ENCODE measurements around the gene SLC24A4. TPM values are rescaled to one million over a fixed set of nuclear protein-coding genes. Genes with fewer than 3 reads are reported as not detected.

Gene SLC24A4
- total RNA-seq, 3 donors from 2014 or later (not counting 1 experiment from before 2014, with no cell fraction given) = 1.1 to 3.2 (median 2.1) TPM

- no peaks in the 10 kb centered on the region for H3K36me3 Mint-ChIP-seq
- no peaks in the 10 kb centered on the region for H3K4me1 ChIP-seq (ENCODE audit: control insufficient read depth, insufficient read depth, low read length)
- no peak overlapping the region for H3K27ac ChIP-seq (ENCODE audit: low read length)
- H3K4me1 Mint-ChIP-seq = peaks cover 0 to 19% of the 10 kb centered on the region in 2 donors
- intact Hi-C loops (cut with micrococcal nuclease) = no loop called here
- H3K27me3 Mint-ChIP-seq (ENCODE audit: low read depth in 2 of 2) = peaks cover 0 to 15% of the 10 kb centered on the region in 2 donors
- no peak overlapping the region for H3K4me3 ChIP-seq (ENCODE audit: low read length)
- TF ChIP-seq, protein P1, sequence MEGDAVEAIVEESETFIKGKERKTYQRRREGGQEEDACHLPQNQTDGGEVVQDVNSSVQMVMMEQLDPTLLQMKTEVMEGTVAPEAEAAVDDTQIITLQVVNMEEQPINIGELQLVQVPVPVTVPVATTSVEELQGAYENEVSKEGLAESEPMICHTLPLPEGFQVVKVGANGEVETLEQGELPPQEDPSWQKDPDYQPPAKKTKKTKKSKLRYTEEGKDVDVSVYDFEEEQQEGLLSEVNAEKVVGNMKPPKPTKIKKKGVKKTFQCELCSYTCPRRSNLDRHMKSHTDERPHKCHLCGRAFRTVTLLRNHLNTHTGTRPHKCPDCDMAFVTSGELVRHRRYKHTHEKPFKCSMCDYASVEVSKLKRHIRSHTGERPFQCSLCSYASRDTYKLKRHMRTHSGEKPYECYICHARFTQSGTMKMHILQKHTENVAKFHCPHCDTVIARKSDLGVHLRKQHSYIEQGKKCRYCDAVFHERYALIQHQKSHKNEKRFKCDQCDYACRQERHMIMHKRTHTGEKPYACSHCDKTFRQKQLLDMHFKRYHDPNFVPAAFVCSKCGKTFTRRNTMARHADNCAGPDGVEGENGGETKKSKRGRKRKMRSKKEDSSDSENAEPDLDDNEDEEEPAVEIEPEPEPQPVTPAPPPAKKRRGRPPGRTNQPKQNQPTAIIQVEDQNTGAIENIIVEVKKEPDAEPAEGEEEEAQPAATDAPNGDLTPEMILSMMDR (IDR thresholded peaks at IDR 0.05) = no peak
- DNase-seq (no peak), ATAC-seq (no peak)
- no peaks in the 10 kb centered on the region for H3K27me3 ChIP-seq (ENCODE audit: control insufficient read depth, insufficient read depth, low read length)
- H3K4me3 Mint-ChIP-seq = no peak overlapping the region
- no peaks in the 10 kb centered on the region for H3K9me3 ChIP-seq (ENCODE audit: control insufficient read depth, insufficient read depth, low read length)
- WGBS (ENCODE audit: insufficient coverage) = 86% methylated on average over 2 of the region's 4 CpGs
- no peak overlapping the region for H3K27ac Mint-ChIP-seq
- no peaks in the 10 kb centered on the region for H3K9me3 Mint-ChIP-seq
- no peaks in the 10 kb centered on the region for H3K36me3 ChIP-seq (ENCODE audit: control insufficient read depth, insufficient read depth, low read length)
Observed at GRCh38 chr14:92486881-92487280, 163.9 kb downstream of the SLC24A4 start.

DNA sequence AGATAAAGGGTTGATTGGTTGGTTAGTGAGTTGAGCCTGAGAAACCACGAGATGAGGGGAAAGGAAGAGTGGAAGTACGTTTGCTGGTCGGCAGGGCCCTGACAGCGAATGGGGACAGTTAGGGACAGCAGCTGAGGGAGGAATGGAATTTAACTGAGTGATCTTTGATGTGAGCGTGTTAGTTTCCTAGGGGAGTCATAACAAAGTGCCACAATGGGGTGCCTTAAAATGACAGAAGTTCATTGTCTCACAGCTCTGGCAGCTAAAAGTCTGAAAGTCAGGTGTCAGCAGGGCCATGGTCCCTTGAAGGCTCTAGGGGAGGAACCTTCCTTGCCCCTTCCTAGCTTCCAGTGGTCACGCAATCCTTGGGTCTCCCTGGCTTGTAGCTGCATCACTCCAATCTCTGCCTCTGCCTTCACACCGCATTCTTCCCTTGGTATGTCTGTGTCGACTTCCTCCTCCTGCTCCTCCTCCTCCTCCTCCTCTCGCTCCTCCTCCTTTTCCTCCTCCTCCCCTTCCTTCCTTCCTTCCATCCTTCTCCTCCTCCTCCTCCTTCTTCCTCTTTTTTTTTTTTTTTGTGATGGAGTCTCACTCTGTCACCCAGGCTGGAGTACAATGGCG is 164.7 kb downstream of the SLC24A4 start:
- Mint-ChIP-seq H3K4me3 (no peak overlapping the region), H3K27ac (no peak overlapping the region), H3K27me3 (ENCODE audit: low read depth in 2 of 2) (peaks cover 0 to 15% of the 10 kb centered on the region in 2 donors), H3K36me3 (no peaks in the 10 kb centered on the region), H3K4me1 (peaks cover 0 to 19% of the 10 kb centered on the region in 2 donors), H3K9me3 (no peaks in the 10 kb centered on the region)
- TF ChIP-seq, protein P1 (IDR thresholded peaks at IDR 0.05) = no peak
- ATAC-seq (no peak), DNase-seq (no peak)
- intact Hi-C loops (cut with micrococcal nuclease) = no loop called here
- Histone ChIP-seq H3K9me3 (ENCODE audit: control insufficient read depth, insufficient read depth, low read length) (no peaks in the 10 kb centered on the region), H3K27me3 (ENCODE audit: control insufficient read depth, insufficient read depth, low read length) (no peaks in the 10 kb centered on the region), H3K4me1 (ENCODE audit: control insufficient read depth, insufficient read depth, low read length) (no peaks in the 10 kb centered on the region), H3K36me3 (ENCODE audit: control insufficient read depth, insufficient read depth, low read length) (no peaks in the 10 kb centered on the region), H3K27ac (ENCODE audit: low read length) (no peak overlapping the region), H3K4me3 (ENCODE audit: low read length) (no peak overlapping the region)
- 75% methylated on average over 10 of the region's 10 CpGs for WGBS (ENCODE audit: insufficient coverage)

DNA sequence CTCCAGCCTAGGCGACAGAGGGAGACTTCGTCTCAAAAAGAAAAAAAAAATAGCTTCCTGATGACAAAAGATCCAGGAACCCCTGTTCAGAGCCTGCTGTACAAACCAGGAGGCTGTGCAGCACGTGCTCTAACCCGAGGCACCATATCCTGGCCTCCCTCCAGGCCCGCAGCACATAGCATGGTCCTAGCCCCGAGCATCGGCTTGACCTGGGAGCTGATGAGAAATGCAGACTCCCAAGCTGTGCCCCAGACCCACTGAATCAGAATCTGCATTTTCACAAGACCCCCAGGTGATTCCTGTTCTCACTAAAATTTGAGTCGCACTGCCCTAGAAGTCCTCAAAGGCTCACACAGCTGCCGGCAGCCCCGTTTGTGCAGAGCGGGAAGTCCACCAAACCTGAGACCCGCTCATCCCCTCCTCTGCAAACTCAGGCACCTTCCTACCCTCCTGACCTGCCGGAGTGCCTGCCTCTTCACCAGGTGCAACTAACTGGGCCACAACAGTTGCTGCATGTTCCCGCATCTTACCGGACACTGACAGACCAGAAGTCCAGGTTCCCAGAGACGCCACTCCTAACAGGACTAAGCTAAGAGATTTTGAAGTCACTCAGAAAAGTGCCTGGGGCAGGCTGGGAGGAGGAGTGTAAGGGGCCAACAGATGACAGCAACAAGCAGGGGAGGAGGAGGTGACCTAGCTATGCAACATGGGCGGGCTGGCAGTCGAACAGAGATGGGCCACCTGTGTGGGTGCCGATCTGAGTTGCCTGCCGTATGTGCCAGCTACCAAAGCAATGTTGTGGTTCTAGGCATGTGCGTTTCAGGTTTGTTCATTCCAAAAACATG is 166.7 kb downstream of the SLC24A4 start:
- Histone ChIP-seq H3K27ac (ENCODE audit: low read length) (no peak overlapping the region), H3K27me3 (ENCODE audit: control insufficient read depth, insufficient read depth, low read length) (no peaks in the 10 kb centered on the region), H3K9me3 (ENCODE audit: control insufficient read depth, insufficient read depth, low read length) (no peaks in the 10 kb centered on the region), H3K4me1 (ENCODE audit: control insufficient read depth, insufficient read depth, low read length) (no peaks in the 10 kb centered on the region), H3K4me3 (ENCODE audit: low read length) (no peak overlapping the region), H3K36me3 (ENCODE audit: control insufficient read depth, insufficient read depth, low read length) (no peaks in the 10 kb centered on the region)
- H3K4me1 Mint-ChIP-seq = peaks cover 0 to 13% of the 10 kb centered on the region in 2 donors
- 93% methylated on average over 21 of the region's 21 CpGs for WGBS (ENCODE audit: insufficient coverage)
- H3K36me3 Mint-ChIP-seq = no peaks in the 10 kb centered on the region
- intact Hi-C loops (cut with micrococcal nuclease) = no loop called here
- H3K27ac Mint-ChIP-seq = no peak overlapping the region
- TF ChIP-seq, protein P1 (IDR thresholded peaks at IDR 0.05) = no peak
- DNase-seq = no peak
- H3K4me3 Mint-ChIP-seq = no peak overlapping the region
- H3K27me3 Mint-ChIP-seq (ENCODE audit: low read depth in 2 of 2) = peaks cover 0 to 8% of the 10 kb centered on the region in 2 donors
- no peaks in the 10 kb centered on the region for H3K9me3 Mint-ChIP-seq
- ATAC-seq = no peak
